IMR-90 (cell line): ENCODE results near the gene SUPT3H. TPM values are rescaled to one million over a fixed set of nuclear protein-coding genes. Genes with fewer than 3 reads are reported as not detected.

ENCODE experiments used
- ATAC-seq: fragments of 200-7000 bp; cut with Tn5 transposase; 2 replicates; pipeline ENCODE4 v1.9.1; 2020; ENCODE audit warnings: low read depth, mild to moderate bottlenecking, moderate library complexity
- BruUV-seq: library from RNA; stranded (reverse); fragments of 400-500 nt; replicated peaks from 2 replicates; lab custom pipeline; 2021; lab: Mats Ljungman, UMichigan
- CTCF ChIA-PET: fragments of 300-600 bp; formaldehyde crosslinking; extraction: SDS; loops from one replicate; lab custom pipeline; 2021; ENCODE audit warnings: antibody characterized with exemption; lab: Yijun Ruan, JAX
- POLR2A ChIA-PET: fragments of 300-600 bp; sonication (Branson Sonifier 250); formaldehyde crosslinking; loops from one replicate; lab custom pipeline; 2022; ENCODE audit warnings: antibody characterized with exemption; ENCODE audit not compliant: unreplicated experiment; lab: Charles Lee
- DNase-seq: peaks from one replicate; pipeline ENCODE4 v3.0.0; 2013
- H2AFZ ChIP-seq: replicated peaks from 2 replicates; pipeline ENCODE3; 2013; ENCODE audit warnings: low read length, mild to moderate bottlenecking; ENCODE audit not compliant: poor library complexity
- H2AK5ac ChIP-seq: 2 replicates; pipeline ENCODE4 v1.6.1; 2013; ENCODE audit warnings: low read depth, low read length, inconsistent platforms
- H2AK9ac ChIP-seq: replicated peaks from 2 replicates; pipeline ENCODE3; 2013; ENCODE audit warnings: mild to moderate bottlenecking, low read depth, low read length, moderate library complexity; ENCODE audit not compliant: poor library complexity
- H2BK120ac ChIP-seq: 2 replicates; pipeline ENCODE4 v1.6.1; 2013; ENCODE audit warnings: low read depth, low read length, inconsistent platforms
- H2BK15ac ChIP-seq: 3 replicates; pipeline ENCODE4 v1.6.1; 2013; ENCODE audit warnings: low read depth, low read length, inconsistent platforms
- H2BK20ac ChIP-seq: 2 replicates; pipeline ENCODE4 v1.6.1; 2013; ENCODE audit warnings: low read depth, mild to moderate bottlenecking, inconsistent platforms, low read length, moderate library complexity
- H2BK5ac ChIP-seq: 2 replicates; pipeline ENCODE4 v1.6.1; 2013; ENCODE audit warnings: mild to moderate bottlenecking, low read depth, low read length, inconsistent platforms; ENCODE audit not compliant: poor library complexity, severe bottlenecking
- H3K14ac ChIP-seq: replicated peaks from 2 replicates; pipeline ENCODE4 v1.6.1; 2013; ENCODE audit warnings: low read depth, low read length, inconsistent platforms
- H3K18ac ChIP-seq: 2 replicates; pipeline ENCODE4 v1.6.1; 2013; ENCODE audit warnings: low read depth, low read length, control low read depth
- H3K23ac ChIP-seq: 2 replicates; pipeline ENCODE4 v1.6.1; 2013; ENCODE audit warnings: low read depth, low read length, inconsistent platforms
- H3K27ac ChIP-seq: 2 replicates; pipeline ENCODE4 v1.5.1; 2013; ENCODE audit warnings: mild to moderate bottlenecking, control low read depth, low read length; ENCODE audit not compliant: insufficient read depth
- H3K27me3 ChIP-seq: 2 replicates; pipeline ENCODE4 v1.6.1; 2013; ENCODE audit warnings: low read length; ENCODE audit not compliant: control insufficient read depth, insufficient read depth
- H3K36me3 ChIP-seq: 2 replicates; pipeline ENCODE4 v1.6.1; 2013; ENCODE audit warnings: low read length, mixed read lengths; ENCODE audit not compliant: control insufficient read depth, insufficient read depth
- H3K4ac ChIP-seq: 2 replicates; pipeline ENCODE4 v1.6.1; 2013; ENCODE audit warnings: low read depth, low read length, inconsistent platforms
- H3K4me1 ChIP-seq: 2 replicates; pipeline ENCODE4 v1.6.1; 2013; ENCODE audit warnings: low read length, mixed read lengths; ENCODE audit not compliant: control insufficient read depth, insufficient read depth
- H3K4me2 ChIP-seq: 2 replicates; pipeline ENCODE4 v1.6.1; 2013; ENCODE audit warnings: low read depth, mild to moderate bottlenecking, control low read depth, low read length, moderate library complexity
- H3K4me3 ChIP-seq: 2 replicates; pipeline ENCODE4 v1.5.1; 2013; ENCODE audit warnings: low read depth, mild to moderate bottlenecking, control low read depth, low read length, moderate library complexity; ENCODE audit not compliant: insufficient read depth
- H3K56ac ChIP-seq: 2 replicates; pipeline ENCODE4 v1.6.1; 2013; ENCODE audit warnings: low read length, inconsistent platforms; ENCODE audit not compliant: insufficient read depth; ENCODE audit errors: extremely low read depth
- H3K79me1 ChIP-seq, 2 experiments: 2 replicates each; pipeline ENCODE4 v1.6.1; 2013; ENCODE audit warnings: low read length in 2 of 2, inconsistent platforms in 1 of 2, low read depth in 1 of 2
- H3K9ac ChIP-seq: 2 replicates; pipeline ENCODE4 v1.6.1; 2013; ENCODE audit warnings: low read depth, low read length, control low read depth
- H3K9me1 ChIP-seq: 2 replicates; pipeline ENCODE4 v1.6.1; 2013; ENCODE audit warnings: low read length, inconsistent platforms; ENCODE audit not compliant: insufficient read depth
- H3K9me3 ChIP-seq: 2 replicates; pipeline ENCODE4 v1.6.1; 2013; ENCODE audit warnings: low read length; ENCODE audit not compliant: control insufficient read depth, insufficient read depth
- H4K20me1 ChIP-seq: 2 replicates; pipeline ENCODE4 v1.6.1; 2013; ENCODE audit warnings: low read length, inconsistent platforms; ENCODE audit not compliant: insufficient read depth
- H4K5ac ChIP-seq: 2 replicates; pipeline ENCODE4 v1.6.1; 2013; ENCODE audit warnings: mild to moderate bottlenecking, low read depth, low read length, control low read depth
- H4K8ac ChIP-seq, 2 experiments: 2 replicates each; pipeline ENCODE4 v1.6.1; 2013; ENCODE audit warnings: low read depth in 2 of 2, low read length in 2 of 2, control low read depth in 1 of 2, inconsistent platforms in 1 of 2
- H4K91ac ChIP-seq: 2 replicates; pipeline ENCODE4 v1.6.1; 2013; ENCODE audit warnings: low read depth, low read length, inconsistent platforms; ENCODE audit not compliant: insufficient read depth
- BHLHE40 ChIP-seq: fragments of 150-350 bp; IDR thresholded peaks from 2 replicates; pipeline ENCODE4 v1.6.1; 2016; ENCODE audit warnings: mild to moderate bottlenecking, low read depth, low read length
- CEBPB ChIP-seq: IDR thresholded peaks from 2 replicates; pipeline ENCODE4 v1.6.1; 2012; ENCODE audit warnings: low read depth, low read length, improper control_type of control experiment
- CHD1 ChIP-seq: IDR thresholded peaks from 2 replicates; pipeline ENCODE4 v1.6.1; 2012; ENCODE audit warnings: low read depth, low read length, improper control_type of control experiment
- MAFK ChIP-seq: IDR thresholded peaks from 2 replicates; pipeline ENCODE4 v1.6.1; 2012; ENCODE audit warnings: low read depth, low read length, improper control_type of control experiment
- MXI1 ChIP-seq: IDR thresholded peaks from 2 replicates; pipeline ENCODE4 v1.6.1; 2012; ENCODE audit warnings: low read depth, mild to moderate bottlenecking, low read length, moderate library complexity, borderline replicate concordance
- NFE2L2 ChIP-seq: fragments of 150-350 bp; IDR thresholded peaks from 2 replicates; pipeline ENCODE4 v1.6.1; 2016; ENCODE audit warnings: low read depth, mild to moderate bottlenecking, low read length
- POLR2A ChIP-seq: IDR thresholded peaks from 2 replicates; pipeline ENCODE4 v1.6.1; 2012; ENCODE audit warnings: mild to moderate bottlenecking, low read depth, low read length
- RAD21 ChIP-seq: IDR thresholded peaks from 2 replicates; pipeline ENCODE4 v1.6.1; 2012; ENCODE audit warnings: low read length, improper control_type of control experiment
- RCOR1 ChIP-seq: IDR thresholded peaks from 2 replicates; pipeline ENCODE4 v1.6.1; 2012; ENCODE audit warnings: mild to moderate bottlenecking, low read length, improper control_type of control experiment; ENCODE audit not compliant: insufficient replicate concordance
- SMC3 ChIP-seq: fragments of 150-350 bp; IDR thresholded peaks from 2 replicates; pipeline ENCODE4 v1.6.1; 2016; ENCODE audit warnings: low read depth, mild to moderate bottlenecking, antibody characterized with exemption, low read length, moderate library complexity
- WGBS, 2 experiments: methylation state at CpG; one replicate each; pipeline versions ENCODE4 v1.1.5 to v1.1.7; 2013; ENCODE audit warnings: missing lambda C conversion rate in 2 of 2; ENCODE audit not compliant: insufficient read length in 1 of 2; ENCODE audit errors: extremely low coverage in 2 of 2; 5-methylcytosine and 5-hydroxymethylcytosine counted together
- dilution Hi-C: fragments of 300-500 bp; cut with HindIII; formaldehyde crosslinking; loops from one replicate; pipeline ENCODE4 v1.14.3; 2018; ENCODE audit warnings: low sequenced_read_pairs; ENCODE audit not compliant: unreplicated experiment
- in situ Hi-C: fragments of 300-500 bp; cut with MboI; formaldehyde crosslinking; loops from 3 replicates; pipeline ENCODE4 v1.14.3; 2019; ENCODE audit warnings: low sequenced_read_pairs, inconsistent platforms, mixed read lengths
- intact Hi-C: fragments of 100-400 bp; cut with micrococcal nuclease; formaldehyde crosslinking; loops from 2 replicates; pipeline ENCODE4 v1.10.0; 2022
- polyA plus RNA-seq, 3 experiments: library from polyadenylated mRNA; depleted of rRNA; stranded (reverse); fragments of >200 nt; gene quantifications; 2 replicates each; pipeline ENCODE4 v1.2.3, GENCODE V29; 2012; ENCODE audit warnings: low replicate concordance in 1 of 3
- total RNA-seq: library from RNA; depleted of rRNA; stranded (reverse); fragments of >200 nt; gene quantifications from 2 replicates; pipeline ENCODE4 v1.2.3, GENCODE V29; 2012
- TF ChIP-seq, protein P1 (sequence below): fragments of 150-350 bp; IDR thresholded peaks from 2 replicates; pipeline ENCODE4 v1.6.1; 2017; ENCODE audit warnings: mild to moderate bottlenecking, antibody characterized with exemption, low read length, low read depth
- TF ChIP-seq, protein P2 (sequence below): fragments of 150-350 bp; IDR thresholded peaks from 2 replicates; pipeline ENCODE4 v1.6.1; 2016; ENCODE audit warnings: low read depth, mild to moderate bottlenecking, low read length, moderate library complexity, borderline replicate concordance

Gene SUPT3H
- total and polyA plus RNA-seq, 2 of the 4 experiments (the other 2 are of a cell fraction) = 4.5 to 5.0 TPM

DNA sequence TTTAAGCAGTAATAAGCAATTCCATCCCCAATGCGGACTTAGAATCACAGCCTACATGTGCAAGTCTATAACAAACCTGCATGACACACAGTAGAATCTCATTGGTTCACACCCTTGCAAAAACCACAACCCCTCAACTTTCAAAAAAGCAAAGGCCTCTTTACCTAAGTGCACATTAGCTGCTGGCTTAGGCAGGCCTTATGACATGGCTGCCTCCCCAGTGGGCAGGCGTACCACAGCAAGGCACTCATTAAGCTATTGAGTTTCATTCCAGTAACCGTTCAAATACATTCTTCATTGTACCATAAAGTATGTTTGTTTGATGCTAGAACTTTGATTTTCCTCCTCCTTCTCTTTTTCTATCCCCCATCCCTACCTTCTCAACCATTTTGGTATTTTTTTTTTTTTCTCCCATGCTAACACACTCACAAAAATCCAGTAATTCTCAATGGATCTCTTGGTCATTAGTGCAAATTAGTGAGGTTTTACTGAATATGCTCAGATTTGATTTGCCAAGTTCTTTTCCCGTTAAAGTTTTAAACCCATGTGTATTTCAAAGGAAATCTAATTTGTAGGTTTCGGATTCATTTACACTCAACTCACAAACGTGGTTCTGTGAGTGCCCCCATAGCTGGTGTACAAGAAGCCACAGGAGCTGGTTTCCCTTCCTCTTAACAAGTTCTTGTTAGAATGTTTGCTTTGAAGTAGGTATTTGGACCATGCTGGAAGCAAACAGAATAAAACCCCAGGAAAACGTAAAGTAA is 510.0 kb downstream of the SUPT3H start:
- ChIA-PET CTCF (no interaction called here), POLR2A (interaction anchor here (0.7 kb wide), 1 partner anchor 688 kb away, joined by 13 read pairs; no protein-coding TSS in a partner anchor)
- no peak for DNase-seq
- H2AK5ac ChIP-seq = no peak overlapping the region
- in situ Hi-C loops = no loop called here
- H4K8ac ChIP-seq = no peak overlapping the region
- H3K23ac ChIP-seq = no peak overlapping the region
- H3K4ac ChIP-seq = no peak overlapping the region
- dilution Hi-C loops = no loop called here
- no peak overlapping the region for H3K56ac ChIP-seq
- H3K9me3 ChIP-seq = no peaks in the 10 kb centered on the region
- H3K36me3 ChIP-seq = no peaks in the 10 kb centered on the region
- H3K4me1 ChIP-seq = no peaks in the 10 kb centered on the region
- TF ChIP-seq SMC3 (no peak), RAD21 (no peak), NFE2L2 (no peak), MXI1 (no peak), CEBPB (no peak), RCOR1 (no peak), BHLHE40 (no peak), MAFK (no peak), POLR2A (no peak), CHD1 (no peak)
- TF ChIP-seq, protein P1, sequence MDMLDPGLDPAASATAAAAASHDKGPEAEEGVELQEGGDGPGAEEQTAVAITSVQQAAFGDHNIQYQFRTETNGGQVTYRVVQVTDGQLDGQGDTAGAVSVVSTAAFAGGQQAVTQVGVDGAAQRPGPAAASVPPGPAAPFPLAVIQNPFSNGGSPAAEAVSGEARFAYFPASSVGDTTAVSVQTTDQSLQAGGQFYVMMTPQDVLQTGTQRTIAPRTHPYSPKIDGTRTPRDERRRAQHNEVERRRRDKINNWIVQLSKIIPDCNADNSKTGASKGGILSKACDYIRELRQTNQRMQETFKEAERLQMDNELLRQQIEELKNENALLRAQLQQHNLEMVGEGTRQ = no peak
- TF ChIP-seq, protein P2, sequence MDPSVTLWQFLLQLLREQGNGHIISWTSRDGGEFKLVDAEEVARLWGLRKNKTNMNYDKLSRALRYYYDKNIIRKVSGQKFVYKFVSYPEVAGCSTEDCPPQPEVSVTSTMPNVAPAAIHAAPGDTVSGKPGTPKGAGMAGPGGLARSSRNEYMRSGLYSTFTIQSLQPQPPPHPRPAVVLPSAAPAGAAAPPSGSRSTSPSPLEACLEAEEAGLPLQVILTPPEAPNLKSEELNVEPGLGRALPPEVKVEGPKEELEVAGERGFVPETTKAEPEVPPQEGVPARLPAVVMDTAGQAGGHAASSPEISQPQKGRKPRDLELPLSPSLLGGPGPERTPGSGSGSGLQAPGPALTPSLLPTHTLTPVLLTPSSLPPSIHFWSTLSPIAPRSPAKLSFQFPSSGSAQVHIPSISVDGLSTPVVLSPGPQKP = no peak
- 100% methylated on average over 1 of the region's 7 CpGs; no CpG with 5 or more reads in 1 of the 2 experiments for WGBS, 2 experiments
- no peak overlapping the region for H3K4me3 ChIP-seq
- H2AFZ ChIP-seq = no peak overlapping the region
- no peak overlapping the region for H3K18ac ChIP-seq
- no peak overlapping the region for H4K5ac ChIP-seq
- H3K79me1 ChIP-seq = no peaks in the 10 kb centered on the region
- H4K20me1 ChIP-seq = no peaks in the 10 kb centered on the region
- no peak overlapping the region for H3K14ac ChIP-seq
- no peak overlapping the region for H2BK5ac ChIP-seq
- H2BK15ac ChIP-seq = no peak overlapping the region
- H3K27ac ChIP-seq = no peak overlapping the region
- H2BK120ac ChIP-seq = no peak overlapping the region
- intact Hi-C loops = no loop called here
- no peaks in the 10 kb centered on the region for H3K9me1 ChIP-seq
- no TSS peak for BruUV-seq
- no peak overlapping the region for H2BK20ac ChIP-seq
- no peaks in the 10 kb centered on the region for H3K27me3 ChIP-seq
- H4K91ac ChIP-seq = no peak overlapping the region
- no peak overlapping the region for H2AK9ac ChIP-seq
- H3K9ac ChIP-seq = no peak overlapping the region
- ATAC-seq = no peak
- H3K4me2 ChIP-seq = no peak overlapping the region
